Measurements from ENCODE around the gene SEMA6D.

DNA sequence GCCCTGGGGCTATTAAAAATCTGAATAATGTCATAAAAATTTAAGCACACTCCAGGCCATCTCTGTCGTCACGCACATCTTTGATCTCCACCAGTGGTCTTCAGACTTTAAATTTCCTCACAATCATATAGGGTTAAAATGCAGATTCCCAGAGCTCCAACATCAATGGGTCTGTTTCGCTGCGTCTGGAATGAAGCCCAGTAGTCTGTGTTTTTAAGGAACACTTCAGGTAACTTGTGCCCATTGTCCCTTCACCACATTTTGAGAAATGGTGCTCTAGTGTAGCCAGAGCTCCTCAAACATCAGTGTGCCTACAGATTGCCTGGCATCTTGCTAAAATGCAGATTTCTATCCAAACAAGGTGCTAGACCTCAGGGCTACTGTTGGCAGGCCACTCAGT lies 9.8 kb downstream of the SEMA6D start:
- no peak for TF ChIP-seq SPI1 (IDR thresholded peaks at IDR 0.05; ENCODE audit: borderline replicate concordance, insufficient read depth, low read depth, low read length)
- no peak for TF ChIP-seq SIN3A (IDR thresholded peaks at IDR 0.05; ENCODE audit: low read depth, low read length)
- TF ChIP-seq CTCF (IDR thresholded peaks at IDR 0.05 in 2 of 3, conservative IDR thresholded peaks at IDR 0.05 in 1 of 3; ENCODE audit: control insufficient read depth in 2 of 3, extremely low read depth in 1 of 3, insufficient read depth in 1 of 3, low read depth in 3 of 3, low read length in 3 of 3) = no peak
- no peak for TF ChIP-seq POLR2A (IDR thresholded peaks at IDR 0.05; ENCODE audit: low read depth, low read length)
- TF ChIP-seq RAD21 (IDR thresholded peaks at IDR 0.05; ENCODE audit: insufficient read depth, low read depth, low read length) = no peak
- no peak for TF ChIP-seq ZBTB4 (CRISPR knock-in tag; IDR thresholded peaks at IDR 0.05)
- no peak for TF ChIP-seq POLR2AphosphoS2 (IDR thresholded peaks at IDR 0.05; ENCODE audit: low read depth, low read length)
- no peak for TF ChIP-seq SP1 (IDR thresholded peaks at IDR 0.05; ENCODE audit: low read depth, low read length)
- no peak for TF ChIP-seq NR2F1 (conservative IDR thresholded peaks at IDR 0.05)
- no peak for TF ChIP-seq SUZ12 (IDR thresholded peaks at IDR 0.05; ENCODE audit: unreplicated experiment)
- no peak for TF ChIP-seq NRF1 (conservative IDR thresholded peaks at IDR 0.05; ENCODE audit: low read depth, low read length)
- no peak for TF ChIP-seq BRCA1 (IDR thresholded peaks at IDR 0.05; ENCODE audit: low read depth, low read length)
- TF ChIP-seq, protein P1, sequence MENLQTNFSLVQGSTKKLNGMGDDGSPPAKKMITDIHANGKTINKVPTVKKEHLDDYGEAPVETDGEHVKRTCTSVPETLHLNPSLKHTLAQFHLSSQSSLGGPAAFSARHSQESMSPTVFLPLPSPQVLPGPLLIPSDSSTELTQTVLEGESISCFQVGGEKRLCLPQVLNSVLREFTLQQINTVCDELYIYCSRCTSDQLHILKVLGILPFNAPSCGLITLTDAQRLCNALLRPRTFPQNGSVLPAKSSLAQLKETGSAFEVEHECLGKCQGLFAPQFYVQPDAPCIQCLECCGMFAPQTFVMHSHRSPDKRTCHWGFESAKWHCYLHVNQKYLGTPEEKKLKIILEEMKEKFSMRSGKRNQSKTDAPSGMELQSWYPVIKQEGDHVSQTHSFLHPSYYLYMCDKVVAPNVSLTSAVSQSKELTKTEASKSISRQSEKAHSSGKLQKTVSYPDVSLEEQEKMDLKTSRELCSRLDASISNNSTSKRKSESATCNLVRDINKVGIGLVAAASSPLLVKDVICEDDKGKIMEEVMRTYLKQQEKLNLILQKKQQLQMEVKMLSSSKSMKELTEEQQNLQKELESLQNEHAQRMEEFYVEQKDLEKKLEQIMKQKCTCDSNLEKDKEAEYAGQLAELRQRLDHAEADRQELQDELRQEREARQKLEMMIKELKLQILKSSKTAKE (IDR thresholded peaks at IDR 0.05; ENCODE audit: low read depth, poor library complexity, severe bottlenecking) = no peak
